ENCODE measurements around the gene CLIP1. TPM values are rescaled to one million over a fixed set of nuclear protein-coding genes. Genes with fewer than 3 reads are reported as not detected.

The CLIP1 gene
- total RNA-seq, 2 donors from 2014 or later = 53.8 to 57.5 TPM

GRCh38 chr12:122333142-122334087 lies 89.1 kb downstream of the CLIP1 start:
- intact Hi-C loops (cut with DNase I, micrococcal nuclease) = no loop called here
- no peak for DNase-seq
- no peak for ATAC-seq

- DNase-seq (no peak), ATAC-seq (no peak)
- intact Hi-C loops (cut with DNase I, micrococcal nuclease) = no loop called here
Measured at GRCh38 chr12:122327494-122328385, 94.7 kb downstream of the CLIP1 start.

- ATAC-seq (no peak), DNase-seq (no peak)
- intact Hi-C loops (cut with DNase I, micrococcal nuclease) = no loop called here
Measured at GRCh38 chr12:122327014-122327413, 95.5 kb downstream of the CLIP1 start.

- ATAC-seq (no peak), DNase-seq (no peak)
- intact Hi-C loops (cut with DNase I, micrococcal nuclease) = no loop called here
Measured at GRCh38 chr12:122326586-122326985, 95.9 kb downstream of the CLIP1 start.

GRCh38 chr12:122323311-122324019 lies 99.0 kb downstream of the CLIP1 start:
- DNase-seq = no peak
- intact Hi-C loops (cut with DNase I, micrococcal nuclease) = no loop called here
- no peak for ATAC-seq

- no peak for DNase-seq
- intact Hi-C loops (cut with DNase I, micrococcal nuclease) = no loop called here
- no peak for ATAC-seq
Measured at GRCh38 chr12:122322501-122322900, 100.0 kb downstream of the CLIP1 start.

GRCh38 chr12:122318607-122319605 lies 103.6 kb downstream of the CLIP1 start:
- intact Hi-C loops (cut with DNase I, micrococcal nuclease) = no loop called here
- DNase-seq (no peak), ATAC-seq (no peak)

- intact Hi-C loops (cut with DNase I, micrococcal nuclease) = no loop called here
- no peak for DNase-seq
- no peak for ATAC-seq
Measured at GRCh38 chr12:122312926-122313325, 109.5 kb downstream of the CLIP1 start.

GRCh38 chr12:122311696-122312095 lies 110.8 kb downstream of the CLIP1 start:
- ATAC-seq (no peak), DNase-seq (no peak)
- intact Hi-C loops (cut with DNase I, micrococcal nuclease) = no loop called here

- peak; percentile 28 for ATAC-seq
- no peak for DNase-seq
- intact Hi-C loops (cut with DNase I, micrococcal nuclease) = no loop called here
Measured at GRCh38 chr12:122310626-122311333, 111.7 kb downstream of the CLIP1 start.

GRCh38 chr12:122309564-122310121 lies 112.8 kb downstream of the CLIP1 start:
- ATAC-seq = no peak
- intact Hi-C loops (cut with DNase I, micrococcal nuclease) = no loop called here
- no peak for DNase-seq

GRCh38 chr12:122308811-122309210 lies 113.7 kb downstream of the CLIP1 start:
- ATAC-seq (no peak), DNase-seq (no peak)
- intact Hi-C loops (cut with DNase I, micrococcal nuclease) = no loop called here

- DNase-seq (no peak), ATAC-seq (no peak)
- intact Hi-C loops (cut with DNase I, micrococcal nuclease) = no loop called here
Measured at GRCh38 chr12:122306407-122306806, 116.1 kb downstream of the CLIP1 start.

- DNase-seq = no peak
- ATAC-seq = no peak
- intact Hi-C loops (cut with DNase I, micrococcal nuclease) = no loop called here
Measured at GRCh38 chr12:122304924-122305323, 117.5 kb downstream of the CLIP1 start.

GRCh38 chr12:122303068-122303467 lies 119.4 kb downstream of the CLIP1 start:
- no peak for ATAC-seq
- DNase-seq = no peak
- intact Hi-C loops (cut with DNase I, micrococcal nuclease) = no loop called here

GRCh38 chr12:122298071-122298748 lies 124.3 kb downstream of the CLIP1 start:
- no peak for ATAC-seq
- intact Hi-C loops (cut with DNase I, micrococcal nuclease) = no loop called here

GRCh38 chr12:122297494-122297893 lies 125.0 kb downstream of the CLIP1 start:
- ATAC-seq (no peak), DNase-seq (no peak)
- intact Hi-C loops (cut with DNase I, micrococcal nuclease) = no loop called here

More at GRCh38 chr12:122298071-122298748, 124.3 kb downstream of the CLIP1 start:
- DNase-seq = no peak

Data from left colon (tissue), 2 donors.